ENCODE measurements around the gene PRKCA.

DNA sequence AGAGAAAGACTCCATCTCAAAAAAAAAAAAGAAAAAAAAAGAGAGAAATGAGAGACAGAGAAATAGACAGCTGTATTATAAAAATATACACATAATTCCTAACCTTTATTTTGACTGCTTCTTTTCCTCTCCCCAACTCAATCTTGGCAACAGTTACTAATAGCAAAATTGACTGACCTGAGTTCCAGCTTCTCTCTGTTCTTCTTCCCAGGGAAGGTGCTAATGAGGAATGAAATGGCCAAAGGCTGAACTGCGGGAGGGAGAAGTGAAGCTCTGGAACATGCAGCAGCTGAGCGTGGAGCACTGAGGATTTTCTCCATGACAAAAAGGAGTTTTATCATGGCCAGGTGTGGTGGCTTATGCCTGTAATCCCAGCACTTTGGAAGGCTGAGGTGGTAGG lies 25.2 kb upstream of the PRKCA start:
- no peak for TF ChIP-seq POLR2A (IDR thresholded peaks at IDR 0.05)
- TF ChIP-seq, protein P1, sequence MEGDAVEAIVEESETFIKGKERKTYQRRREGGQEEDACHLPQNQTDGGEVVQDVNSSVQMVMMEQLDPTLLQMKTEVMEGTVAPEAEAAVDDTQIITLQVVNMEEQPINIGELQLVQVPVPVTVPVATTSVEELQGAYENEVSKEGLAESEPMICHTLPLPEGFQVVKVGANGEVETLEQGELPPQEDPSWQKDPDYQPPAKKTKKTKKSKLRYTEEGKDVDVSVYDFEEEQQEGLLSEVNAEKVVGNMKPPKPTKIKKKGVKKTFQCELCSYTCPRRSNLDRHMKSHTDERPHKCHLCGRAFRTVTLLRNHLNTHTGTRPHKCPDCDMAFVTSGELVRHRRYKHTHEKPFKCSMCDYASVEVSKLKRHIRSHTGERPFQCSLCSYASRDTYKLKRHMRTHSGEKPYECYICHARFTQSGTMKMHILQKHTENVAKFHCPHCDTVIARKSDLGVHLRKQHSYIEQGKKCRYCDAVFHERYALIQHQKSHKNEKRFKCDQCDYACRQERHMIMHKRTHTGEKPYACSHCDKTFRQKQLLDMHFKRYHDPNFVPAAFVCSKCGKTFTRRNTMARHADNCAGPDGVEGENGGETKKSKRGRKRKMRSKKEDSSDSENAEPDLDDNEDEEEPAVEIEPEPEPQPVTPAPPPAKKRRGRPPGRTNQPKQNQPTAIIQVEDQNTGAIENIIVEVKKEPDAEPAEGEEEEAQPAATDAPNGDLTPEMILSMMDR (IDR thresholded peaks at IDR 0.05): no peak
